ENCODE results near the gene ST3GAL2. TPM values are rescaled to one million over a fixed set of nuclear protein-coding genes. Genes with fewer than 3 reads are reported as not detected.
A peak's percentile ranks its signal among the peaks of the same experiment; 100 is the strongest.

ST3GAL2 gene
- total RNA-seq, 1 experiment from 2014 or later: 49.4 TPM

DNA sequence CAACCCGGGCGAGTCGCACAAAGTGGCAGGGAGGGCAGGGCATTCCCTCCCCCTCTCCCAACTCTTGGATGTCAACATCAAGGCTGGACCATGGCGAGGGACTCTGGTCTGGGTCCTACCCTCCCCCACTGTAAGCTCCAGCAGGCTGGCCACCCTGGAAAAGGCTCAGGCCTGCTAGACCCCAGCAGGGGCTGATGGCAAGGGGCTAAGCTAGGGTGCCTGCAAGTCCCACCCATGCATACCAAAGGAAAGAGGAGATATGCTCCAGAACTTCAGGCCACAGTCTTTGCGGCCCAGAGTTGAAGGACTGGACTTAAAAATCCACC, 19.9 kb downstream of the ST3GAL2 start:
- DNase-seq (ENCODE audit: low spot score) (no peak), ATAC-seq (no peak)
- Mint-ChIP-seq H3K27ac (peak overlapping the region; percentile 41), H3K4me1 (peaks cover 67% of the 10 kb centered on the region), H3K27me3 (ENCODE audit: low read depth) (no peaks in the 10 kb centered on the region), H3K9me3 (no peaks in the 10 kb centered on the region), H3K4me3 (no peak overlapping the region), H3K36me3 (peaks cover 5% of the 10 kb centered on the region; the same call in 1 of the 2 replicates)
- CTCF ChIA-PET: interaction anchor here (1.1 to 2.6 kb wide), 4 partner anchors 9 to 52 kb away, joined by 3 to 17 read pairs (median 6); no protein-coding TSS in a partner anchor
- POLR2A ChIA-PET: interaction anchor here (0.6 kb wide), 1 partner anchor 76 kb away, joined by 6 read pairs; no protein-coding TSS in a partner anchor
- no peak for TF ChIP-seq NFYB (CRISPR knock-in tag; conservative IDR thresholded peaks at IDR 0.05; ENCODE audit: low read depth)
- TF ChIP-seq, protein P1, sequence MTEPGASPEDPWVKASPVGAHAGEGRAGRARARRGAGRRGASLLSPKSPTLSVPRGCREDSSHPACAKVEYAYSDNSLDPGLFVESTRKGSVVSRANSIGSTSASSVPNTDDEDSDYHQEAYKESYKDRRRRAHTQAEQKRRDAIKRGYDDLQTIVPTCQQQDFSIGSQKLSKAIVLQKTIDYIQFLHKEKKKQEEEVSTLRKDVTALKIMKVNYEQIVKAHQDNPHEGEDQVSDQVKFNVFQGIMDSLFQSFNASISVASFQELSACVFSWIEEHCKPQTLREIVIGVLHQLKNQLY (CRISPR knock-in tag; IDR thresholded peaks at IDR 0.05): no peak
- TF ChIP-seq, protein P2, sequence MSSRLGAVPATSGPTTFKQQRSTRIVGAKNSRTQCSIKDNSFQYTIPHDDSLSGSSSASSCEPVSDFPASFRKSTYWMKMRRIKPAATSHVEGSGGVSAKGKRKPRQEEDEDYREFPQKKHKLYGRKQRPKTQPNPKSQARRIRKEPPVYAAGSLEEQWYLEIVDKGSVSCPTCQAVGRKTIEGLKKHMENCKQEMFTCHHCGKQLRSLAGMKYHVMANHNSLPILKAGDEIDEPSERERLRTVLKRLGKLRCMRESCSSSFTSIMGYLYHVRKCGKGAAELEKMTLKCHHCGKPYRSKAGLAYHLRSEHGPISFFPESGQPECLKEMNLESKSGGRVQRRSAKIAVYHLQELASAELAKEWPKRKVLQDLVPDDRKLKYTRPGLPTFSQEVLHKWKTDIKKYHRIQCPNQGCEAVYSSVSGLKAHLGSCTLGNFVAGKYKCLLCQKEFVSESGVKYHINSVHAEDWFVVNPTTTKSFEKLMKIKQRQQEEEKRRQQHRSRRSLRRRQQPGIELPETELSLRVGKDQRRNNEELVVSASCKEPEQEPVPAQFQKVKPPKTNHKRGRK (CRISPR knock-in tag; IDR thresholded peaks at IDR 0.05; ENCODE audit: borderline replicate concordance): no peak
- TF ChIP-seq, protein P3, sequence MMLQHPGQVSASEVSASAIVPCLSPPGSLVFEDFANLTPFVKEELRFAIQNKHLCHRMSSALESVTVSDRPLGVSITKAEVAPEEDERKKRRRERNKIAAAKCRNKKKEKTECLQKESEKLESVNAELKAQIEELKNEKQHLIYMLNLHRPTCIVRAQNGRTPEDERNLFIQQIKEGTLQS (CRISPR knock-in tag; conservative IDR thresholded peaks at IDR 0.05): no peak

DNA sequence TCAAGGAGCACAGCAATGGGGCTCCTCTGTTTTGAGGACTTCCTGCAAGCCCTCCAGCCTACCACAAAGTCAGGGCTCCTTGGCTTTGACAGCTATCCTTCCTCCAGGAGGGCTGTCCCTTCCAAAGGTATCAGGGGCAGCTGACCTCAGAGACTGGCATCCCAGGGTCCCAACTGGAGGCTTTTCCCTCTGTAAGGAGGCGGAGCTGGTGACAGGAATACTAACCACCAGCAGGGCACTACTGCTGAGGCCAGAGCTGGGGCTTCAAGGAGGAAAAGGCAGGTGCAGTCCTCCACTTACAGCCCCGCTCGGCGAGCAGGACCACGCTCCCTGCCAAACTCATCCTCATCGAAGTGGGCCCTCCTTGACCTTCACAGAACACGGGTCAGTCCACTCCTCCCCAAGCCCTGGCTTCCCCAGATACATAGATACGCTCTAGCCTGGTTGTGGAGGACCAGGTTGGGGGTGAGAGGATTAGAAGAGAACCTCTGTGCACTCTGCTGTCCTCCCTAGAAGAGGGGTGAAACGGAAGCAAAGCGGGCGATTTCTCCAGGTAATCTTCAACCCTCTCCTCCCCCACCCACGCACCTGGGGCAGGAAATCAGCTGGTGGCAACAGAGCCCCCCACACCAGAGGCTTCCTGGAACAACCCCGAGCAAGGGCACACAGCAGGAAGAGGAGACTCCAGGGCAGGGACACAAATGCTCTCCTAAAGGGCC, 20.5 kb downstream of the ST3GAL2 start:
- TF ChIP-seq ZNF263 (CRISPR knock-in tag; IDR thresholded peaks at IDR 0.05; ENCODE audit: low read depth): peak; percentile 33; the same call in 1 of the 2 replicates
- no peak for TF ChIP-seq GTF2I (CRISPR knock-in tag; conservative IDR thresholded peaks at IDR 0.05)
- Mint-ChIP-seq H3K9me3 (no peaks in the 10 kb centered on the region), H3K4me3 (no peak overlapping the region), H3K4me1 (peaks cover 67% of the 10 kb centered on the region), H3K27me3 (ENCODE audit: low read depth) (no peaks in the 10 kb centered on the region), H3K36me3 (peaks cover 5% of the 10 kb centered on the region; the same call in 1 of the 2 replicates), H3K27ac (peak overlapping the region; percentile 53; the same call in 1 of the 2 replicates)
- DNase-seq (ENCODE audit: low spot score) (no peak), ATAC-seq (peak; percentile 51)
- CTCF ChIA-PET: interaction anchor here (0.6 to 2.6 kb wide), 5 partner anchors 10 to 1693 kb away, joined by 3 to 17 read pairs (median 5); no protein-coding TSS in a partner anchor
- POLR2A ChIA-PET: interaction anchor here (0.6 to 0.7 kb wide), 2 partner anchors 37 to 77 kb away, joined by 6 read pairs; no protein-coding TSS in a partner anchor

DNA sequence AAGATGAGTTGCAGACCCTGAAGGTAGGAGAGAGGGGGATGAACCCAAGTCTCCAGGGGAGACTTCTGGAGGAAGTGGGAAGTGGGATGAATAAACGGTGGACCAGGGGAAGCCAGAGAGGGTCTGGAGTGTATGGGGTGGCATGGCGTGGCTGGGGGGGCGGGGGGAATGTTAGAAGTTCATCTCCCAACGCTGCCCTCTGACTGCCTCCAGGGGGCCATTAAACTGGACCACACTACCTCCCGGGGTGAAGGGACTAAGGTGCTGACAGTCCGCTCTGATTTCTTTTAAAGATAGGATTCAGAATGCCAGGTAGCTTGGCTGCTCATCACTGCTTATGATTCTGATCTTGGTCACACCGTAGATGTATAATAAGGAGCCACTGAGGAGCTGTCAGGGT, 21.2 kb downstream of the ST3GAL2 start:
- CTCF ChIA-PET: interaction anchor here (0.9 to 2.6 kb wide), 5 partner anchors 9 to 54 kb away, joined by 3 to 17 read pairs (median 5); no protein-coding TSS in a partner anchor
- TF ChIP-seq SOX15 (CRISPR knock-in tag; IDR thresholded peaks at IDR 0.05) (no peak), FOXP1 (CRISPR knock-in tag; IDR thresholded peaks at IDR 0.05; ENCODE audit: borderline replicate concordance) (no peak), ZBTB21 (CRISPR knock-in tag; IDR thresholded peaks at IDR 0.05; ENCODE audit: borderline replicate concordance) (no peak)
- TF ChIP-seq, protein P4, sequence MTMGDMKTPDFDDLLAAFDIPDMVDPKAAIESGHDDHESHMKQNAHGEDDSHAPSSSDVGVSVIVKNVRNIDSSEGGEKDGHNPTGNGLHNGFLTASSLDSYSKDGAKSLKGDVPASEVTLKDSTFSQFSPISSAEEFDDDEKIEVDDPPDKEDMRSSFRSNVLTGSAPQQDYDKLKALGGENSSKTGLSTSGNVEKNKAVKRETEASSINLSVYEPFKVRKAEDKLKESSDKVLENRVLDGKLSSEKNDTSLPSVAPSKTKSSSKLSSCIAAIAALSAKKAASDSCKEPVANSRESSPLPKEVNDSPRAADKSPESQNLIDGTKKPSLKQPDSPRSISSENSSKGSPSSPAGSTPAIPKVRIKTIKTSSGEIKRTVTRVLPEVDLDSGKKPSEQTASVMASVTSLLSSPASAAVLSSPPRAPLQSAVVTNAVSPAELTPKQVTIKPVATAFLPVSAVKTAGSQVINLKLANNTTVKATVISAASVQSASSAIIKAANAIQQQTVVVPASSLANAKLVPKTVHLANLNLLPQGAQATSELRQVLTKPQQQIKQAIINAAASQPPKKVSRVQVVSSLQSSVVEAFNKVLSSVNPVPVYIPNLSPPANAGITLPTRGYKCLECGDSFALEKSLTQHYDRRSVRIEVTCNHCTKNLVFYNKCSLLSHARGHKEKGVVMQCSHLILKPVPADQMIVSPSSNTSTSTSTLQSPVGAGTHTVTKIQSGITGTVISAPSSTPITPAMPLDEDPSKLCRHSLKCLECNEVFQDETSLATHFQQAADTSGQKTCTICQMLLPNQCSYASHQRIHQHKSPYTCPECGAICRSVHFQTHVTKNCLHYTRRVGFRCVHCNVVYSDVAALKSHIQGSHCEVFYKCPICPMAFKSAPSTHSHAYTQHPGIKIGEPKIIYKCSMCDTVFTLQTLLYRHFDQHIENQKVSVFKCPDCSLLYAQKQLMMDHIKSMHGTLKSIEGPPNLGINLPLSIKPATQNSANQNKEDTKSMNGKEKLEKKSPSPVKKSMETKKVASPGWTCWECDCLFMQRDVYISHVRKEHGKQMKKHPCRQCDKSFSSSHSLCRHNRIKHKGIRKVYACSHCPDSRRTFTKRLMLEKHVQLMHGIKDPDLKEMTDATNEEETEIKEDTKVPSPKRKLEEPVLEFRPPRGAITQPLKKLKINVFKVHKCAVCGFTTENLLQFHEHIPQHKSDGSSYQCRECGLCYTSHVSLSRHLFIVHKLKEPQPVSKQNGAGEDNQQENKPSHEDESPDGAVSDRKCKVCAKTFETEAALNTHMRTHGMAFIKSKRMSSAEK (CRISPR knock-in tag; IDR thresholded peaks at IDR 0.05; ENCODE audit: borderline replicate concordance): no peak
- Mint-ChIP-seq H3K9me3 (no peaks in the 10 kb centered on the region), H3K4me1 (peaks cover 63% of the 10 kb centered on the region), H3K36me3 (peaks cover 1% of the 10 kb centered on the region; the same call in 1 of the 2 replicates), H3K4me3 (no peak overlapping the region), H3K27me3 (ENCODE audit: low read depth) (no peaks in the 10 kb centered on the region), H3K27ac (peak overlapping the region; percentile 79; the same call in 1 of the 2 replicates)
- POLR2A ChIA-PET: interaction anchor here (0.6 to 0.7 kb wide), 2 partner anchors 36 to 37 kb away, joined by 3 to 6 read pairs; no protein-coding TSS in a partner anchor
- no peak for ATAC-seq
- DNase-seq (ENCODE audit: low spot score): no peak

All from WTC11 (cell line).